ENCODE measurements around the gene CHRNA5. TPM values are rescaled to one million over a fixed set of nuclear protein-coding genes. Genes with fewer than 3 reads are reported as not detected.
"Not testable (repeated sequence)": the region's sequence is repeated elsewhere in the genome, so short reads cannot be mapped to it uniquely, and the experiment has no call there.

CHRNA5 gene
- total RNA-seq, 1 experiment from 2014 or later = 9.2 TPM

- DNase-seq (ENCODE audit: low read depth) = peak; percentile 43
Measured at GRCh38 chr15:78565951-78566774, 843 bp downstream of the CHRNA5 start.

- no peak for DNase-seq (ENCODE audit: low read depth)
Measured at GRCh38 chr15:78567531-78567930, 2.2 kb downstream of the CHRNA5 start.

- DNase-seq (ENCODE audit: low read depth) = no peak
Measured at GRCh38 chr15:78570710-78571109, 5.4 kb downstream of the CHRNA5 start.

GRCh38 chr15:78571382-78571781 lies 6.1 kb downstream of the CHRNA5 start:
- DNase-seq (ENCODE audit: low read depth) = no peak

- DNase-seq (ENCODE audit: low read depth) = no peak
Measured at GRCh38 chr15:78573416-78573815, 8.1 kb downstream of the CHRNA5 start.

GRCh38 chr15:78574944-78575343 lies 9.6 kb downstream of the CHRNA5 start:
- DNase-seq (ENCODE audit: low read depth) = no peak

GRCh38 chr15:78597583-78597982 lies 32.3 kb downstream of the CHRNA5 start:
- DNase-seq (ENCODE audit: low read depth) = no peak

GRCh38 chr15:78598348-78598747 lies 33.0 kb downstream of the CHRNA5 start:
- no peak for DNase-seq (ENCODE audit: low read depth)

GRCh38 chr15:78599189-78599588 lies 33.9 kb downstream of the CHRNA5 start:
- no peak for DNase-seq (ENCODE audit: low read depth)

- no peak for DNase-seq (ENCODE audit: low read depth)
Measured at GRCh38 chr15:78603467-78603866, 38.1 kb downstream of the CHRNA5 start.

GRCh38 chr15:78604420-78604819 lies 39.1 kb downstream of the CHRNA5 start:
- no peak for DNase-seq (ENCODE audit: low read depth)

- no peak for DNase-seq (ENCODE audit: low read depth)
Measured at GRCh38 chr15:78605201-78605600, 39.9 kb downstream of the CHRNA5 start.

- no peak for DNase-seq (ENCODE audit: low read depth)
Measured at GRCh38 chr15:78605680-78606079, 40.4 kb downstream of the CHRNA5 start.

GRCh38 chr15:78609551-78609950 lies 44.2 kb downstream of the CHRNA5 start:
- DNase-seq (ENCODE audit: low read depth) = not testable (repeated sequence)

GRCh38 chr15:78614021-78614420 lies 48.7 kb downstream of the CHRNA5 start:
- DNase-seq (ENCODE audit: low read depth) = no peak

- no peak for DNase-seq (ENCODE audit: low read depth)
Measured at GRCh38 chr15:78615151-78615589, 49.9 kb downstream of the CHRNA5 start.

GRCh38 chr15:78616506-78616905 lies 51.2 kb downstream of the CHRNA5 start:
- no peak for DNase-seq (ENCODE audit: low read depth)

GRCh38 chr15:78617076-78617475 lies 51.8 kb downstream of the CHRNA5 start:
- no peak for DNase-seq (ENCODE audit: low read depth)

- no peak for DNase-seq (ENCODE audit: low read depth)
Measured at GRCh38 chr15:78617516-78617915, 52.2 kb downstream of the CHRNA5 start.

GRCh38 chr15:78618064-78618463 lies 52.7 kb downstream of the CHRNA5 start:
- DNase-seq (ENCODE audit: low read depth) = no peak

GRCh38 chr15:78618490-78618934 lies 53.2 kb downstream of the CHRNA5 start:
- DNase-seq (ENCODE audit: low read depth) = peak; percentile 60

- DNase-seq (ENCODE audit: low read depth) = no peak
Measured at GRCh38 chr15:78619022-78619950, 54.0 kb downstream of the CHRNA5 start.

All from HT1080 (cell line).